ENCODE measurements around the gene CFAP300. TPM values are rescaled to one million over a fixed set of nuclear protein-coding genes. Genes with fewer than 3 reads are reported as not detected.

CFAP300 gene
- total and polyA plus RNA-seq, 2 of the 8 experiments (the other 6 are each of a cell fraction or from before 2014, with no cell fraction given), result 2.1 to 2.8 TPM

DNA sequence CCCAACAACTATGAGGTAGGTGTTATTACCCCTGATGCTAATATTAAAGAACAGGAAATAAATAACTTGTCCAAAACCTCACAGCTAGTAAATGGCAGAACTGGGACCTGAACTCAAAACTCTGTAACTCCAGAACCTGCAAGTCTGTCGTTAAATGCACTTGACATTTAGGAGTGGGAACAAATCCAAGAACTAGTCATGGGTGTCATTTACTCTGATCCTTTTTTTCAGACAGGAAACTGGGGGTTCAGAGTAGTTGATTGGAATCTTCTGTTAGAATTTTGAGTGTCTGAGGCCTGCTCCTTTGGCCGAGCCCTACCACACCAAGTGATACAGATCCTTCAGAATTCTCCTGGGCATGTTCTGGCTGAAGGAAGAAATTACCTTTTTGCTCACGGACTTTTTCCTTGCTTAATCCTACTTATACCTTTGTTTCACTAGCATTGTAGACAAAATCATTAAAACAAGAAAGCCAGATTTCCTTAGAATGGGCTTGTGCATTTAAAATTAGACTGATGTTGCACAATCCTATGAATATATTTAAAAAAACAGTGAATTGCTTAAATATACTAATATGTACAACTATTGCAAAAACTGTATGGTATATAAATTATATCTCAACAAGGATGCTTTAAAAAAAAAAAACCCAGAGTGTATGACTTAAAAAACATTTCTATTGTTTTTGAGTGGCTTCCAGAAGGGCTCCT lies 61.6 kb downstream of the CFAP300 start:
- Histone ChIP-seq H3K18ac (ENCODE audit: extremely low read depth, low read length) (no peak overlapping the region), H2BK12ac (ENCODE audit: low read depth, low read length) (no peak overlapping the region), H2BK20ac (ENCODE audit: low read length) (no peak overlapping the region), H3K27me3 (replicated peaks in 1 of 4; ENCODE audit: control insufficient read depth in 3 of 4, extremely low read depth in 1 of 4, insufficient read depth in 3 of 4, low read length in 3 of 4) (no peaks in the 10 kb centered on the region), H2BK120ac (replicated peaks; ENCODE audit: low read depth, low read length) (no peak overlapping the region), H3K4me2 (ENCODE audit: insufficient read depth in 1 of 2, low read depth in 2 of 2, low read length in 2 of 2) (peak overlapping the region; percentile 74 to 85), H2BK5ac (ENCODE audit: low read depth, low read length) (no peak overlapping the region), H3K14ac (ENCODE audit: insufficient read length) (no peak overlapping the region), H3K36me3 (ENCODE audit: control insufficient read depth in 2 of 4, insufficient read depth in 4 of 4, low read length in 3 of 4) (no peaks in the 10 kb centered on the region), H3K4me1 (replicated peaks in 1 of 4; ENCODE audit: control insufficient read depth in 3 of 4, insufficient read depth in 4 of 4, low read length in 3 of 4) (peaks cover 0 to 6% (median 0%) of the 10 kb centered on the region in 4 experiments; a peak in 2 of 7 replicates), H3K4ac (replicated peaks; ENCODE audit: insufficient read length, low read depth, low read length) (no peak overlapping the region), H3K9ac (replicated peaks in 1 of 4; ENCODE audit: extremely low read depth in 1 of 4, low read depth in 3 of 4, low read length in 3 of 4) (peak overlapping the region in 1 of 4 experiments; percentile 81; a peak in 1 of 7 replicates), H3K79me1 (ENCODE audit: low read depth, low read length) (no peaks in the 10 kb centered on the region), H3K79me2 (ENCODE audit: control insufficient read depth in 1 of 2, insufficient read depth in 2 of 2, low read length in 2 of 2) (peaks cover 0 to 21% of the 10 kb centered on the region in 2 experiments; a peak in 3 of 4 replicates), H2AFZ (ENCODE audit: low read length) (no peak overlapping the region), H3K27ac (ENCODE audit: low read depth, low read length) (no peak overlapping the region), H4K91ac (replicated peaks; ENCODE audit: insufficient read length, low read length) (no peak overlapping the region), H2AK5ac (ENCODE audit: low read depth, low read length) (no peak overlapping the region), H3K9me3 (ENCODE audit: insufficient read depth in 2 of 2, low read depth in 1 of 2, low read length in 1 of 2) (no peaks in the 10 kb centered on the region), H4K5ac (ENCODE audit: insufficient read length, low read depth, low read length) (no peak overlapping the region), H4K8ac (ENCODE audit: extremely low read depth, insufficient read depth, low read length) (no peak overlapping the region), H3K56ac (replicated peaks; ENCODE audit: insufficient read length, low read depth, low read length) (no peak overlapping the region), H3K23ac (ENCODE audit: insufficient read length) (no peak overlapping the region), H3K23me2 (ENCODE audit: low read depth, low read length) (peaks cover 5% of the 10 kb centered on the region), H3K4me3 (ENCODE audit: extremely low read depth in 1 of 4, insufficient read depth in 2 of 4, low read depth in 3 of 4, low read length in 4 of 4) (peak overlapping the region in 3 of 4 experiments; percentile 73 to 99 (median 79); a peak in 7 of 8 replicates), H4K20me1 (replicated peaks in 1 of 2; ENCODE audit: control insufficient read depth in 1 of 2, insufficient read depth in 2 of 2, low read length in 2 of 2) (no peaks in the 10 kb centered on the region), H2BK15ac (ENCODE audit: low read length) (no peak overlapping the region)
- peak in 1 of 2 experiments; percentile 3 for DNase-seq (ENCODE audit: low read depth in 1 of 2, low spot score in 2 of 2)
- ChIA-PET CTCF (ENCODE audit: partially characterized antibody) (interaction anchor here (1.0 kb wide), 1 partner anchor 101 kb away, joined by 3 read pairs; no protein-coding TSS in a partner anchor), POLR2A (ENCODE audit: partially characterized antibody) (interaction anchor here (0.7 to 1.7 kb wide), 13 partner anchors 8 to 194 kb away, joined by 3 to 7 read pairs (median 3); partner anchors contain the start of gene CEP126)
- WGBS, 2 experiments (ENCODE audit: extremely low coverage in 1 of 2, insufficient coverage in 1 of 2, insufficient read length in 1 of 2, insufficient replicate concordance in 2 of 2, low coverage in 1 of 2, low lambda C conversion rate in 2 of 2, missing lambda C conversion rate in 1 of 2), result 72% methylated on average over 3 of the region's 3 CpGs; no CpG with 5 or more reads in 1 of the 2 experiments
- no peak for FAIRE-seq

Data from H1 (cell line).